GM10248 (cell line): Measurements from ENCODE around the gene APBB1.

Experiments used
- CTCF ChIA-PET: fragments of 300-600 bp; sonication (Branson Sonifier 250); formaldehyde crosslinking; extraction: SDS; loops from one replicate; lab custom pipeline; 2021; ENCODE audit warnings: antibody characterized with exemption; lab: Yijun Ruan, JAX
- POLR2A ChIA-PET: fragments of 350-650 bp; sonication (Branson Sonifier 250); formaldehyde crosslinking; extraction: SDS; loops from one replicate; lab custom pipeline; 2020; ENCODE audit warnings: antibody characterized with exemption; lab: Yijun Ruan, JAX
- DNase-seq: peaks from one replicate; pipeline ENCODE4 v3.0.0; 2012; ENCODE audit errors: extremely low spot score
- TF ChIP-seq, protein P1 (sequence below): IDR thresholded peaks from 2 replicates; pipeline ENCODE4 v1.5.1; 2012; ENCODE audit warnings: mild to moderate bottlenecking, low read depth; ENCODE audit errors: extremely low read depth, missing control alignments, control extremely low read depth

Gene APBB1

DNA sequence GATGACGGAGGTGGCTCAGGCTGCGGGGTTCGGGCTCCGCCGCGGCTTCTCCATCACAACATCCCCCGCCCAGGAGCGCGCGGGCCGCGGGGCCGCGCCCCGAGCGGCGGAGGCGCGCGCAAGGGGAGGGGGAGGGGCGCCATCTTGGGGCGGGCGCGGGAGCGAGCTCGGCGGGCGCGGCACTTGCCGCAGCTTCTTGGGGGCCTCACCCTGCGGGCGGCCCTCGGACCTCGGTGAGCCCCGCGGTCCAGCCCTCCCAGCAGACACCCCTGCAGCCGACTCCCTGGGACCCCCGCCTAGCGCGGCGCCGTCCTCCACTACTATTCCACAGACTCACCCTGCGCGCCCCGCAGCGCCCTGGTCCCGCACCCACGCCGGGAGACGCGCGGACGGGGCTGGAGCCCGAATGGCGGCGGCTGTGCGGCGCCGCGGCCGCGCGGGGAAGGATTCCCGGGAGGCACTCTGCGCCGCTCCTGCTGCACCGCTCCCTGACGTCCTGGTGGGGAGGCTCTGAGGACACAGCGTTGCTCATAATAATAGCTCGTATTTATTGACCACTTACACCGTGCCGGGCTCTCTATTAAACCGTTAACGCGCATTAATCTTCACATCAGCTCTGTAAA, at the start of gene APBB1:
Gene APBB1, minus strand, starts transcription at position 86 of the 623 bp plus-strand sequence. CDS start 7,747 bp downstream, outside the sequence.
- ChIA-PET POLR2A (interaction anchor here (0.6 to 1.1 kb wide), 2 partner anchors 17 to 62 kb away, joined by 3 to 12 read pairs; partner anchors contain the start of genes ARFIP2 and TIMM10B), CTCF (interaction anchor here (0.7 to 14.6 kb wide), 9 partner anchors 8 to 63 kb away, joined by 3 to 136 read pairs (median 6); partner anchors contain the start of gene HPX)
- DNase-seq = peak; percentile 76
- TF ChIP-seq, protein P1, sequence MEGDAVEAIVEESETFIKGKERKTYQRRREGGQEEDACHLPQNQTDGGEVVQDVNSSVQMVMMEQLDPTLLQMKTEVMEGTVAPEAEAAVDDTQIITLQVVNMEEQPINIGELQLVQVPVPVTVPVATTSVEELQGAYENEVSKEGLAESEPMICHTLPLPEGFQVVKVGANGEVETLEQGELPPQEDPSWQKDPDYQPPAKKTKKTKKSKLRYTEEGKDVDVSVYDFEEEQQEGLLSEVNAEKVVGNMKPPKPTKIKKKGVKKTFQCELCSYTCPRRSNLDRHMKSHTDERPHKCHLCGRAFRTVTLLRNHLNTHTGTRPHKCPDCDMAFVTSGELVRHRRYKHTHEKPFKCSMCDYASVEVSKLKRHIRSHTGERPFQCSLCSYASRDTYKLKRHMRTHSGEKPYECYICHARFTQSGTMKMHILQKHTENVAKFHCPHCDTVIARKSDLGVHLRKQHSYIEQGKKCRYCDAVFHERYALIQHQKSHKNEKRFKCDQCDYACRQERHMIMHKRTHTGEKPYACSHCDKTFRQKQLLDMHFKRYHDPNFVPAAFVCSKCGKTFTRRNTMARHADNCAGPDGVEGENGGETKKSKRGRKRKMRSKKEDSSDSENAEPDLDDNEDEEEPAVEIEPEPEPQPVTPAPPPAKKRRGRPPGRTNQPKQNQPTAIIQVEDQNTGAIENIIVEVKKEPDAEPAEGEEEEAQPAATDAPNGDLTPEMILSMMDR = no peak

DNA sequence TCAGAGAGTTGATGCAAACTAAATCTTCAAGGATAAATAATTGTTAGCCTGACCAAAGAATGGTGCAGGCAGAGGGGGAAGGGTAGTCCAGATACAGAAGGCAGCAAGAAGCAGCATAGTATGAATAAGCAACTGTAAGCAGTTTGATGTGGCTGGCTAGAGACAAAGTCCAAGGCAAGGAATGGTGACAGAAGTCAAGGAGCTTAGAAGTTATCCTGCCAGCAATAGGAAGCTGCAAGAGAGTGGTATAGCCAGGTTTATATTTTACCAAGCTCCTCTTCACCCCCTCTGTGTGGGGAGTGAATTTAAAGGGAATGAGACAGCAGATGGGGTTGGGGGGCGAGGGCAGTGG, 40.2 kb upstream of the APBB1 start:
- TF ChIP-seq, protein P1 = no peak
- CTCF ChIA-PET = interaction anchor here (1.5 to 4.7 kb wide), 3 partner anchors 15 to 80 kb away, joined by 4 to 16 read pairs (median 14); no protein-coding TSS in a partner anchor
- POLR2A ChIA-PET = no interaction called here
- DNase-seq = no peak

DNA sequence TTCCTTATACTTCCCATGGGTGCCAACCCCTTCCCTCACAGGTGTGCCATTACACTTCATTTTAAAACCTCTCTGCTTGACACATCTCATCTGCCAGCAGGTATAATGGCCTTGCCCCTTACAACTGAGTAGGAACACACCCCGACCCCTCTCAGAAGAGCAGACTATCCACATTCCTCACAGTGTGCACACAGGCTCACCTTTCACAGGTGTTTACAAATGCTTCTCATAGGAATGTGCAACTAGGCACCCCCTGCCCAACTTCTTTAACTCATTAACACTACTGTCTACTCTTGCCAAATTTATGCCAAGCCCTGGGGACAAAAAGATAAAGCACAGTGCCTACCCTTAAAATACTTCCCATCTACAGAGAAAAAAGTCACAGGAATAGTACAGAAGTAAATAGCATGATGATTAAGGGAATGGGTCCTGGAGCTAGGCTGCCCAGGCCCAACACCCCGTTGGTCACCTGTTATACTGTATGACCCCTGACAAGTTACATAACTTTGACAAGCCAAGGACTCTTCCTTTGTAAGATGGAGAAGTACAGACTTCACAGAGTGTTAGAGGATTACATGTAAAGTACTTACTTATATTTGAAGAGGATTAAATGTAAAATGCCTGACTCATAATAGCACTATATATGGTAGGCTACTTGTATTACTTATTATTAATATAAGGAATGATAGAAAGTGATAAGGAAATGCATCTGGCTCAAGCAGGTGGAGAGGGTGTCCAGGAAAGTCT, 39.6 kb upstream of the APBB1 start:
- no peak for DNase-seq
- ChIA-PET POLR2A (no interaction called here), CTCF (interaction anchor here (2.0 to 4.7 kb wide), 2 partner anchors 15 to 79 kb away, joined by 14 to 16 read pairs; no protein-coding TSS in a partner anchor)
- TF ChIP-seq, protein P1 = no peak

DNA sequence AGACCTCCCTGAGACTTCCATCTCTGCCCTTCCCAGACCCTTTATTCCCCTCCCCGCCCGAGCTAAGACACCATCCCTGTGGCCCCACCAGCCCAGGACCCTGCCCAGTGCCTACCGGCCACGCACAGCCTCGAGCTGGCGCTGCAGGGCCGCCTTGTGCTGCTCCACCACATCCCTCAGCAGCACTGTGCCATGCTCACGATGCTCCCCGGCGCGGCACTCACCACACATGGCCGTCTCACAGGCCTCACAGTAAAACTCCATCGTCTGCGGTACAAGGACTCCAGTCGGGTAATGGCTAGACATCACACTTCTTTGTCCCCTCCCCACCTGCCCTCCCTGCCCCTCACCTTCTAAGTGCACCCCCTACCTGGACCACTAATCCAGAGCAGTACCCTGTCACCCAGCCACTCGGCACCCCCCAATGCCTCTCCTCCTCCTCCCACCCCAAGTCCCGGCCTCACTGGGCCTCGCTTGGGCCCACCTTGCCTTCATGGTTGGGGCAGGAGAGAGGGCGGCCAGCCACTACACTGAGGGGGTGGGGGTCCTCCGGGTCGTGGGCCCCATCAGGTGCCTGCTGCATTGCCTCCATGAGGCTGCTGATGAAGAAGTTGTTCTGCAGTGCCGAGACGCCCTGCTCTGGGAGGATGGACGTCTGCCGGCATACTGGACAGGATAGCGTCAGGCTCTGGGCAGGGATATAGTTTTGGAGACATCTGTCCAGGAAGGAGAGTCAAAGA, 38.9 kb upstream of the APBB1 start:
- POLR2A ChIA-PET = no interaction called here
- TF ChIP-seq, protein P1 = no peak
- CTCF ChIA-PET = interaction anchor here (1.2 to 6.1 kb wide), 2 partner anchors 14 to 16 kb away, joined by 3 to 100 read pairs; partner anchors contain the start of genes HPX and TRIM3
- DNase-seq = no peak

DNA sequence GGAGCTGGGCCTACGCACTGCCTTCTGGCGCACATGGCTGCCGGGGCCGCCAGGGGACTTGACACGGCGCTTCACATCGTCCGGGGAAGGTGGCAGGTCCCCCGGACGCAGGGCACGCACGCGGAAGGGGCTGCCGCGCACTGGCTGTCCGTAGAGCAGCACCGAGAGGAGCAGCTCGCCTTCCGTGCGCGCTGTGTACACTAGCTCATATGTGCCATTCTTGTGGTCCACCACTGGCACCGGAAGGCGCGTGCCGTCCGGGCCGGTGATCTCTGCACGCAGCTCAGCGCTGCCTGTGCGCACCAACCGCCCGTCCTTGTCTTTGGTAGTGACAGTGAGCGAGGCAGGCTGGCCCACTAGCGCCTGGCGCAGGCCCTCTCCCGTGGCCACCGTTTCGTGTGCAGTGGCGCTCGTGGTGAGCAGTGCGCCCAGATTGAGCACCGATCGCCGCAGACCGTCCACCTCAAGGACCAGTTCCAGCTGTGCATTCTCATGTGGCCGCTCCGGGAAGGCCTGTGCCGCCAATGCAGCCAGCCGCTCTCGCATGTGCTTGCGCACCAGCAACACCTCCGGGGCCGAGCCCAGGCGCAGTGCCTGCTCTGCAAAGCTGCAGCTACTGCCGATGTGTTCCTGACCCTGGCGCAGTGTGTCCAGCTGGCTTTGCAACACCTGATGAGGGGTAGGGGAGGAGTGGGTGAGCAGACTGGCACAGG, 37.6 kb upstream of the APBB1 start:
- DNase-seq = no peak
- POLR2A ChIA-PET = no interaction called here
- TF ChIP-seq, protein P1 = no peak
- CTCF ChIA-PET = interaction anchor here (1.2 to 6.1 kb wide), 2 partner anchors 12 to 17 kb away, joined by 3 to 100 read pairs; partner anchors contain the start of genes HPX and TRIM3
